ENCODE results near the gene SEPTIN8.
A peak's percentile ranks its signal among the peaks of the same experiment; 100 is the strongest.

Gene SEPTIN8

GRCh38 chr5:132751444-132751843 is 25.6 kb downstream of the SEPTIN8 start:
- TF ChIP-seq CTCF (IDR thresholded peaks at IDR 0.05; ENCODE audit: extremely low read depth, missing control alignments): no peak
- DNase-seq (ENCODE audit: low spot score): peak; percentile 82

- no peak for DNase-seq (ENCODE audit: low spot score)
- no peak for TF ChIP-seq CTCF (IDR thresholded peaks at IDR 0.05; ENCODE audit: extremely low read depth, missing control alignments)
These were observed 26.4 kb downstream of the SEPTIN8 start for GRCh38 chr5:132750471-132751230.

GRCh38 chr5:132749506-132749905 is 27.5 kb downstream of the SEPTIN8 start:
- no peak for TF ChIP-seq CTCF (IDR thresholded peaks at IDR 0.05; ENCODE audit: extremely low read depth, missing control alignments)
- DNase-seq (ENCODE audit: low spot score): no peak

GRCh38 chr5:132748522-132749000 is 28.5 kb downstream of the SEPTIN8 start:
- DNase-seq (ENCODE audit: low spot score): no peak
- no peak for TF ChIP-seq CTCF (IDR thresholded peaks at IDR 0.05; ENCODE audit: extremely low read depth, missing control alignments)

GRCh38 chr5:132747616-132748440 is 29.2 kb downstream of the SEPTIN8 start:
- TF ChIP-seq CTCF (IDR thresholded peaks at IDR 0.05; ENCODE audit: extremely low read depth, missing control alignments): no peak
- DNase-seq (ENCODE audit: low spot score): peak; percentile 49

- DNase-seq (ENCODE audit: low spot score): peak; percentile 84
- peak; percentile 21 for TF ChIP-seq CTCF (IDR thresholded peaks at IDR 0.05; ENCODE audit: extremely low read depth, missing control alignments)
These were observed 30.0 kb downstream of the SEPTIN8 start, which contains the start of gene CCNI2 for GRCh38 chr5:132746954-132747615. Gene CCNI2, plus strand, starts transcription at chr5:132747426. Its CDS starts 70 bp downstream, at chr5:132747496.

All from GM20000 (cell line).